ENCODE measurements around the gene GOLGA3.

DNA sequence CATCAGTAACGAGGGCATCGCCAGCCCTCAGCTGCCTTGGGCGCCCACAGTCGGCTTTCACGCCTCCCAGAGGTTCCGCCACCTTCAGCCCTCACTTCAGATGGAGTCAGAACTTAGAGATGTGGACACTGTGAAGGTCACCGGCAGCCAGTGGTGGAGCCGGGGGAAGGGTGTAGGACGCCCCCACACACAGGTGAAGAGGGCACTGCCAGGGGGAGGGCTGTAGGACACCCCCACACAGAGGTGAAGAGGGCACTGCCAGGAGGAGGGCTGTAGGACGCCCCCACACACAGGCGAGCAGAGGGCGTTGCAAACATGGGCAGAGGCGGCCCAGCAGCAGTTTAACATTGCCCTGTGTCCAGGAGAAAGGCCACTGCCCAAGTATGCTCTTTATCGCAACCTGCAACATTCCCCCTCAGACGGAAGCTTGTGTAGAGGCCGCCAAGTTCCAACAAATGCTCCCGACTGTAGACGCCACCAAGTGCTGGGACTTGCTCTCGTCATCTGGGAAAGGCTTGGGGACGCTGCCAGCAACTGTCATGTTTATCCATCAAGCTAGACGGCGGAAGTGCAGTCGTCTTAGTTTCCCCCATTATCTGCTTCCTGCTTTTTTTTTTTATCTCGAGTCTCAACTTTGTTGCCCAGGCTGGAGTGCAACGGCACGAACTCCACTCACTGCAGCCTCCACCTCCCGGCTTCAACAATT, 62.1 kb downstream of the GOLGA3 start:
- TF ChIP-seq, protein P1, sequence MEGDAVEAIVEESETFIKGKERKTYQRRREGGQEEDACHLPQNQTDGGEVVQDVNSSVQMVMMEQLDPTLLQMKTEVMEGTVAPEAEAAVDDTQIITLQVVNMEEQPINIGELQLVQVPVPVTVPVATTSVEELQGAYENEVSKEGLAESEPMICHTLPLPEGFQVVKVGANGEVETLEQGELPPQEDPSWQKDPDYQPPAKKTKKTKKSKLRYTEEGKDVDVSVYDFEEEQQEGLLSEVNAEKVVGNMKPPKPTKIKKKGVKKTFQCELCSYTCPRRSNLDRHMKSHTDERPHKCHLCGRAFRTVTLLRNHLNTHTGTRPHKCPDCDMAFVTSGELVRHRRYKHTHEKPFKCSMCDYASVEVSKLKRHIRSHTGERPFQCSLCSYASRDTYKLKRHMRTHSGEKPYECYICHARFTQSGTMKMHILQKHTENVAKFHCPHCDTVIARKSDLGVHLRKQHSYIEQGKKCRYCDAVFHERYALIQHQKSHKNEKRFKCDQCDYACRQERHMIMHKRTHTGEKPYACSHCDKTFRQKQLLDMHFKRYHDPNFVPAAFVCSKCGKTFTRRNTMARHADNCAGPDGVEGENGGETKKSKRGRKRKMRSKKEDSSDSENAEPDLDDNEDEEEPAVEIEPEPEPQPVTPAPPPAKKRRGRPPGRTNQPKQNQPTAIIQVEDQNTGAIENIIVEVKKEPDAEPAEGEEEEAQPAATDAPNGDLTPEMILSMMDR (conservative IDR thresholded peaks at IDR 0.05; ENCODE audit: low read depth, low read length), result no peak
- no peak for TF ChIP-seq EZH2 (IDR thresholded peaks at IDR 0.05; ENCODE audit: low read length, unreplicated experiment)
